ENCODE data around the gene TRAPPC10.

DNA sequence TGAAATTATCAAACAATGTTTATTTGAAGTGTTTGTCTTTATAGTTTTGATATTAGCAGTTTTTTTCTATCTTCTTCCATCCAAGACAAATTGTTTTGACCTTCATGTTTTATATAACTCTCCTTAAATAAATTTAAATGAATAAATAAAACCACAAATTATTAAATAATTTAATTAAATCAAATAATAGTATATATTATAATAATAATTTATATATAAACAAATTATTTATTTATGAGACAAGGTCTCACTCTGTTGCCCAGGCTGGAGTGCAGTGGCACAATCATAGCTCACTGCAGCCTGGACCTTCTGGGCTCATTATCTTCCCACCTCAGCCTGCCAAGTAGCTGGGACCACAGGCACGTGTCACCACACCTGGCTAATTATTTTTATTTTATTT is 82.7 kb downstream of the TRAPPC10 start:
- TF ChIP-seq, protein P1, sequence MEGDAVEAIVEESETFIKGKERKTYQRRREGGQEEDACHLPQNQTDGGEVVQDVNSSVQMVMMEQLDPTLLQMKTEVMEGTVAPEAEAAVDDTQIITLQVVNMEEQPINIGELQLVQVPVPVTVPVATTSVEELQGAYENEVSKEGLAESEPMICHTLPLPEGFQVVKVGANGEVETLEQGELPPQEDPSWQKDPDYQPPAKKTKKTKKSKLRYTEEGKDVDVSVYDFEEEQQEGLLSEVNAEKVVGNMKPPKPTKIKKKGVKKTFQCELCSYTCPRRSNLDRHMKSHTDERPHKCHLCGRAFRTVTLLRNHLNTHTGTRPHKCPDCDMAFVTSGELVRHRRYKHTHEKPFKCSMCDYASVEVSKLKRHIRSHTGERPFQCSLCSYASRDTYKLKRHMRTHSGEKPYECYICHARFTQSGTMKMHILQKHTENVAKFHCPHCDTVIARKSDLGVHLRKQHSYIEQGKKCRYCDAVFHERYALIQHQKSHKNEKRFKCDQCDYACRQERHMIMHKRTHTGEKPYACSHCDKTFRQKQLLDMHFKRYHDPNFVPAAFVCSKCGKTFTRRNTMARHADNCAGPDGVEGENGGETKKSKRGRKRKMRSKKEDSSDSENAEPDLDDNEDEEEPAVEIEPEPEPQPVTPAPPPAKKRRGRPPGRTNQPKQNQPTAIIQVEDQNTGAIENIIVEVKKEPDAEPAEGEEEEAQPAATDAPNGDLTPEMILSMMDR (IDR thresholded peaks at IDR 0.05 in 4 of 5, conservative IDR thresholded peaks at IDR 0.05 in 1 of 5) = no peak
- no peak for TF ChIP-seq POLR2A (IDR thresholded peaks at IDR 0.05)
